HG02970 (cell line): Measurements from ENCODE around the gene ARSI.

Source experiments
- ATAC-seq: cut with Tn5 transposase; IDR thresholded peaks from one replicate; pipeline ENCODE4 v1.9.1; 2021; ENCODE audit warnings: mild to moderate bottlenecking, moderate library complexity, moderate number of reproducible peaks; ENCODE audit not compliant: unreplicated experiment, low FRiP score

ARSI gene

DNA sequence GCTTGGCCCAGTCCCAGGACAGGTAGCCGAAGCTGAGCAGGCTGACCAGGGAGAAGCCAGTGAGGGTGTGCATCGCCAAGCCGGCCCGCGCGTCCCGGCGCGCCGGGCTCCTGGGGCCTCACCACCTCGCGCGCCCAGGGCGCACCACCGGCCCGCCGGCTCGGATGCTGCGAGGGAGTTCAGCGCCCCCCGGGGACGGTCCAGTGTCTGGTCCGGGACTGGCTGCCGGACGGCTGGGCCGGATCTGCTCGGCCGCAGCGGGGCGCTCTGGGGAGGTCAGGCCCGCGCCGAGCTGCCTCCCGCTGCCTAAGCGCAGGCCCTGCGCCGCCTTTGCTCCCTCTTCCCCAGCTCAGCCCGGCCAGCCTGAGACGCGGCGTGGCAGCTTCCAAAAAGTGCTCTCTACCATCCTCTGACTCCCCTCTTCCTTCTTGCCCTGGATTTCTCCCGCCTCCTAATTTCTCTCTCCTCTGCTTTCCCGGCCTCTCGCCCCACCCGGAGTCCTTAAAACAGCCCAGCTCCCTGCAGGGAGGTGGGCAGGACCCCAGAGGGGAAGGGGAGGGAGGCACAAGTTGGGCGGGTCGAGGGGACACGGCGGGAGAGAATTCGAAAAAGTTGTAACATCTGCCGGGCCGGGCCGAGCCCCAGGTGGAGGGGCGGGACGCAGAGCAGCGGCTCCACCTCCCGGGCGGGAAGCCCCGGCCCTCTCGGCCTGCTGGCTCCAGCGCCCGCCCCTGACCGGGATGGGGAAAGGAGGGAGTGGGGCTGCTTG is at the start of gene ARSI:
Gene ARSI (minus strand): TSS at position 605 of the 769 bp plus-strand sequence. CDS start 532 bp downstream, at position 73.
- ATAC-seq = no peak

DNA sequence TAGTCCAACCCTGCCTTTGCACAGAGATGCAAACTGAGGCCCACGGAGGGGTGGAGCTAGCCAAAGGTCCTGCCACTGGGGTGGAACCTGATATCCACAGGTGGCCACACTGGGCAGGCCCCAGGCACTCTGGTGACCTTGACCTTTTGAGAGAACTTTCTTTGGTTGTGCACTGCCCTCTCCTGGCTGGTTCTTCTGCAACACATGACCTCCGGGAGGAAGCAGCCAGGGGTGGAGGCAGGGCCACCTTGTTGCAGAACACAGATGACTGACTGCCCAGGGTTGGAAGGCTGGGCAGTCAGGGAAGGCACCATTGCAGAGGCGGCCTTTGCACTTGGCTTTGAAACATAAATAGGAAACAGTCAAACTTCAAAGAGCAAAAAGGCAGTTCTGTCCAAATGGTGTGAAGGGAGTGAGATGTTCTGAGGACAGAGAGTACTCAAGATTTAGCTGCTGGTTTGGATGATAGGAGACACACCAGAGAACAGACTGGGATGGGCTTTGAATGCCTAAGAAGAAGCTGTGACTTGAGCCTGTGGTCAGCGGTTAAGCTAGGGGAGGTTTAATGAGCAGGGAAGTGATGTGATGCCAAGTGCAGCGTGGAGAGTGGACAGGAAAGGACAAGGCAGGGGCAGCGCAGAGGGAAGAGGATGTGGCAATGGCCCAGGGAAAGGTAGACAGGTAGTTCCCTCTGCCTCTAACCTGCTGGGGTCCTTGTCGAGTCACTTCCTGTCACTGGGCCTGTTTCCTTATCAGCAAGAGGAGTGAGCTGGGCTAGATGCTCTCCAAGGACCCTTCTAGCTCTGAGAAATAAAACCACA is 48.0 kb upstream of the ARSI start:
- ATAC-seq = no peak

DNA sequence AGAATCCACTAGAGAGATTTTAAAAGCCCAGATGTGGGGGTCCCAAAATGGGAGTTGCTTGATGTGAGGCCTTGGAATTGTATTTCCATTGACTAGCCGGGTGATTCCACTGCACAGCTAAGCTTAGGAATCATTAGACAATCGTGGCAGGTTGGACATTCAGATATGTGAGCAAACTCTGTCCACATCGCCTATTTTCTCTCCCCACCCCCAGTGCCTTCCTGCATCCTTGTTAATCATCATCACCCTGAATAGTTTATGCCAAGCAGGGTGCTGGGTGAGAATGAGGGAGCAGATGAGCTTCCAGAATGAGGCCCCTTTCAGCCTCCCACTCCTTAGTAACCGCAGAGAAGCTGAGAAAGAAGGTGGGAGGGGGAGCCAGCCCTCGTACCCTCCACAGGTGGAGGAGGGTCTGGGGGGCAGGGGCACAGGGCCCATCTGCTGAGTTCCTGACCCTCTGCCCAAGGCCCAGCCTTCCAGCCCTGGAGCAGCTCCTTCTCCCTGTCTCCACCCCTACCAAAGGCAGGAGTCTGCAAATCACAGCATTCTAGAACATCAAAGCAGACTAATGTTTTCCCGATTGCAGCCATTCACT is 47.1 kb upstream of the ARSI start:
- no peak for ATAC-seq

DNA sequence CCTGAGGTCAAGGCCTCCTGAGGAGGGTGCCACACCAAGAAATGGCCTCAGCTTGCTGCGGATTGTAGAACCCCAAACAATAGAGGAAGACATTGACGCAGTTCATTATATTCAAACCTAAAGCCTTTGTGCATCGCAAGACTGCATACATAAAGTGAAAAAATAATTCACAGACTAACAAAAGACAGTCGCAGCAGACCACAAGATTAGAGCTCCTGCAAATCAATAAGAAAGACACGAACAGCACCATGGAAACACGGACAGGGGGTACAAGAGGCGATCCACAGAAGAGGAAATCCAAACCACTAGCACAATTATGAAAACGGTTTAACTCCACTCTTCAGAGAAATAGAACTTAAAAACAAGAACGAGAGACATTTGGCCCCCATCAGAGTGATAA is 44.7 kb upstream of the ARSI start:
- no peak for ATAC-seq

DNA sequence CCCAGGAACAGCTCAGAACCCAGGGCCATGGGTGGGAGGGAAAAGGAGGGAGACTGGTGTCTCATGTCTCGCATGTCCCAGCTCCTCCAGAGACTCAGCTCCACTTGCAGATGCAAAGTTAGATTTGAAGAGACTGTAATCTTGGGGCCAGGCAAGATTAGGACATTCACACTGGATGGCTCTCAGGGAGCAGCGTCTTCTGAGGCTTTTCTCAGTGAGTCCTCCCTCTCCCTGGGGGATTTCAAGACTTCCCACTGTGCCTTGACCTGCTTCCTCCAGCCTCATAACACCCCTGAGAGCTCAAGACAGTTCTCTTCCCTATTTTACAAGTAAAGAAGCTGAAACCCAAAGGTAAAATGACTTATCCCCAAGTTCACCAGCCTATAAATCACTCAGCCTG is 44.3 kb upstream of the ARSI start:
- ATAC-seq = no peak

DNA sequence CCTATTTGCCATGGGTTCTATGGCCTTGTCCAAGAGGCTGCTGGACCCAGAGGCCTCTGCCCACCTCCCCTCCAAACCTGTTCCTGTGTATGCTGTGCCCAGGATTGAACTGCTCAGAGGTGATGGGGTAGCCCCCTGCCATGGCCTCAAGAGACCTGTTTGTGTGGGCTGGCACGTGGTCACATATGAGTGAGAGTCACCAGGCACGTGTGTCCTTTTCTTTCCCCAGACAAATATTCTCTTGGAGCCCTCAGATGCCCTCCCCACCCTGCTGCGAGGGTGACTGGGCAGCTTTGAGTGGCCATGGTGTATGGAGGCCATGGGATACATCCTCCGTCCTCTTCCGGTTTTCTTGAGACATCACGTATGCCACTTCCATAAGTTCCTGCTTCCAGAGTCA is 43.9 kb upstream of the ARSI start:
- ATAC-seq = no peak

DNA sequence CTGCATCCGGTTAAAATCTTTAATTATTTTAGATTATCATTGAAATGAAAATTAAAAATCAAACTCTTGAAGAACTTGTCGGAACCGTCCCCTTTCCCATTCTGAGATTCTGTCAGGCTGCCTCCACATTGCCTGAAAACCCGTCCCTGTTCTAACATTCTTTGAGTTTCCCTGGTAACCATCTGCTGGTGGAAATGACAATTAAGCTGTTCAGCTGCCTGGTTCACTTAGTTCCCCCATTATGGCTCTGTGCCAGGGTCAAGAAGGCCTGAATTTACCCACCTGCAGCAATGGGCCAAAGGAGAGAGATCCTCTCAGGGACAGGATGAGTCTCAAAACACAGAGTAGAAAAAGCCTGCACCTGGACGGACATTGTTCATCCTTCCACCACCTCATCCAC is 43.0 kb upstream of the ARSI start:
- no peak for ATAC-seq

DNA sequence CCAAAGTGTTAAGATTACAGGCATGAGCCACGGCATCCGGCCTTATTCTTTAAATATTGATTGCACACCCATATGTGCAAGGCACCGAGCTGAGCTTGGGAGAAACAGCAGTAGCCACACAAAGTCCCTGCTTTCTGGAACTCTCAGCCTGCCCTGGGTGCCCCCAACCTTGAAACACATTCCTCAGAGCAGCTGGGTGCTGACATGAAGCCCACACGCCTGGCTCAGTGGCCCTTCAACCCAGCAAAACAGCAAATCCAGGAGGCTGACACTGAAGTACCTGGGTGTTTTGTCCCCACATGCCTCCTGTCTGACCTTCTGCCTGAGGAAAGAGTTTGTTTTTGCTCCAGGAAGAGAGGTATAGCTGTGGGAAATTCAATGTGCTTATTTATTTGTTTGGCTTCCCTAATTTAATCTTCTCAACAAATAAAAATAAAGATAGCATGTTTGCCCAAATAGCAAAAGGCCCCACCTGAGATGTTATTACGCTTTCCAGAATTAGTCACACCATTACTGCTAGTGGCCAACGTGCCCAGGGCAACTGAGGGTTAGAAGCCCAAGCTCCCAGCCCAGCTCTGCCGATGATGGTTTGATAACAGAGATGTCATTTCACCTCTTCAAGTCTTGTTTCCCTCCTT is 41.4 kb upstream of the ARSI start:
- no peak for ATAC-seq

DNA sequence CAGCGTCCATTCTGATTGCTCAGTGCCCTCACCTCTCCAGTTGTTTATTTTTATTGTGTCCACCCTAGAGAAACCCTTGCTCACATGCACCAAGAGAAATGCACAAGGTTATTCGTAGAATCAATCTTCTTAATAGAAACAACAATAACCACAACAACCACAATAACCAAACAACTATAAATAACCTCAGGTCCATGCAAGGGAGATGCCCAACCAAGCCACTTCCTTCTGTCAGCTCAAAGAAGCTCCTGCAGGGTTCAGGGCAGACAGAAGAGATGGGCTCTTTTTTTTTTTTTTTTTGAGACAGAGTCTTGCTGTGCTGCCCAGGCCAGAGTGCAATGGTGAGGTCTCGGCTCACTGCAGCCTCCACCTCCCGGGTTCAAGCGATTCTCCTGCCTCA is 39.9 kb upstream of the ARSI start:
- ATAC-seq = no peak

DNA sequence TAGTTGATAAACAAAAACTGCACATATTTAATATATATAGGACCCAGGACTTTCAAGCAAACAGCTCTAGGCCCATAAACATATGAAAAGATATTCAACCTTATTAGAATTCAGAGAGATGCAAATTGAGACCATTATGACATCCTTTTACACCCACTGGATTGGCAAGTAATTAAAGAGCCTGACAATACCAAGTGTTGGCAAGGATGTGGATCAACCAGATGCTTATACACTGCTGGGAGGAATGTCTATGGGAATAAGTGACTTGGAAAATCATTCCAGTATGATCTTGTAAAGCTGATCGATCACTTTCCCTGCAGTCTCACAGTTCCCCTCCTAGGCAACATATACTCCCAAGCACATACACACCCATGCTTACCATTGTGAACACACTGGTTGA is 39.3 kb upstream of the ARSI start:
- ATAC-seq = no peak

DNA sequence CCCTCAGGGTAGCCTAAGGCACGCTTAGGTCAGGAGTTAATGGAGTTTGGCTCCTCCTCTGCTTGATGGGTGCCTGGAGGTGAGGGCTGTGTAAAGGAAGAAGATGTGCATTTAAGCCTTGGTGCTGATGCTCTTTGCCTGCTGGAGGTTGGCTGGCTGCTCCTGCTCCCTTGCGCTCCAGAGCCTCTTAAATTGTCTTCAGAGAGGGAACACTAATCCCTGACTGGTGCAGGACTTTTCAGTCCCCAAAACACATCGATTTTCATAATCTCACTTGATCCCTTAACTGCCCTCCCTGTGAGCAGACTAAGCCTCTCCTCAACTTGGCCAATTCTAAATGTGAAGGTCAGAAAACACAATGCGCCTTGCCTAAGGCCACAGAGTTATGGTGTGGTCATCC is 38.6 kb upstream of the ARSI start:
- ATAC-seq = no peak

DNA sequence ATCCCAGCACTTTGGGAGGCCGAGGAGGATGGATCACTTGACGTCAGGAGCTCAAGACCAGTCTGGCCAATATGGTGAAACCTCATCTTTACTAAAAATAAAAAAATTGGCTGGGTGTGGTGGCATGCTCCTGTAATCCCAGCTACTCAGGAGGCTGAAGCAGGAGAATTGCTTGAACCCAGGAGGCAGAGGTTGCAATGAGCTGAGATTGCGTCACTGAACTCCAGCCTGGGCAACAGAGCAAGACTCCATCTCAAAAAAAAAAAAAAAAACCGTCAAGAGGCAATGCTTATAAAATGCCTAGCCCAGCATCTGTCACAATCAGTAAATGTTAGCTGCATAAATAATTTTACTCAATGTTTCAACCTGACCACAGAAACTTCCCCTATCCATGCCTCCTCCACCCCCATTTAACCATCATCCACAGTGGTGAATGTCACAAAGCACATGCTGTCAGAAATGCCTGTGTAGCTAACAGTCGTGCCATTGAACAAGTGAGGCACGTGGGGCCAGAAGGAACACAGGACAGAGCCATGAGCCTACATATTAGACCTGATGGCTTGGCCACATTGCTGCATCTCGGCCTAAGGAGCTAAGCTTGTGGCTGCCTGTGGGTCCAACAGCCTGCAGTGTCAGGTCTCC is 38.0 kb upstream of the ARSI start:
- ATAC-seq = no peak

DNA sequence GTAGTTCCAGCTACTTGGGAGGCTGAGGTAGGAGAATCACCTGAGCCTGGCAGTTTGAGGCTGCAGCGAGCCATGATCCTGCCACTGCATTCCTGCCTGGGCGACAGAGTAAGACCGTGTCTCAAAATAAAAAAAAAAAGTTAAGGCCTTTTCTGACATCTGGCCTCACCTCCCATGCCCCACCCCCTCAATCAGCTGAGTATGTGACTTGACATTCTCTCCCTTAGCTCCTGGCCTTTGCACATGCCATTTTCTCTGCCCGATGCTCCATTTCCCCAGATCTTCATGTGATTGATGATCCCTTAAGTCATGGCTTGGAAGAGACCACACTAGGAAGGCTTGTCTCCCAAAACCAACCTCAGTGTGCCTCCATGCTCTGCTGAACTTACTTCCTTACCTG is 37.1 kb upstream of the ARSI start:
- no peak for ATAC-seq

DNA sequence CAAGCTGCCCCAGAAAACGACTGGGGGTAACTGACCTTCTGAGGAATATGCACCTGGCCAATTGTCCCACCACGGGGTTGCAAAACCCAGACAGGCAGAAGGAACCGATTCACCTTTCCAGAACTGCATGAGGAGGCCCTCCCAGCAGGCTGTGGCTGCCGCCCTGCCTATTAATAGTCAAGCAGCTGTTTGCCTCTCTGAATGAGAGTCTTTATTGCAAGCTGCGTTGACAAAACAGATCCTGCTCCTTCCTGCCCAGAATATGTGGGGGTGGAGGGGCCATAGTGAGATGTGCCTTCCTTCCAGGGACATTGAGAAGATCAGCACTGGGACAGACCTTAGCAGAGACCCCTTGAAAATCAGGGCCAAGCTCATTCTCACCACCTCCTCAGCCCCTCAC is 36.5 kb upstream of the ARSI start:
- no peak for ATAC-seq

DNA sequence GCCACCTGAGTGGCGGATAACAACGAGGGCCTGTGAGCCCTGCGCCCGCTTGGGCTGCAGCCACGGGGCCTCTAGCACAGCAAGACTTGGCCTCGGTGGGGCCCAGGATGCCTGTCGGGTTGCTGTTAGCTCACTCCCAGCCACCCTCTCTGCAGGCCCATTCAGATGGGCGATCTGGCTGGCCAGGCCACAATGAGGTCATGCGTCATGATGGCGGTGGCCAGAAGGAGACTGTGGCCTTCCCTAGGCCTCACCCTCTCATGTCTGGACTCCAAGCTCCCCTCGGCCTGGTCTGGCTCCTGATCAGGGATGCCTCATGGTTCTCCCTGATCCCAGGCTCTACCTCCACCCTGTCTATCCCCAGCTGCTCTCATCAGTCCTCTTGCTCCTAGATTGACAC is 35.8 kb upstream of the ARSI start:
- no peak for ATAC-seq

DNA sequence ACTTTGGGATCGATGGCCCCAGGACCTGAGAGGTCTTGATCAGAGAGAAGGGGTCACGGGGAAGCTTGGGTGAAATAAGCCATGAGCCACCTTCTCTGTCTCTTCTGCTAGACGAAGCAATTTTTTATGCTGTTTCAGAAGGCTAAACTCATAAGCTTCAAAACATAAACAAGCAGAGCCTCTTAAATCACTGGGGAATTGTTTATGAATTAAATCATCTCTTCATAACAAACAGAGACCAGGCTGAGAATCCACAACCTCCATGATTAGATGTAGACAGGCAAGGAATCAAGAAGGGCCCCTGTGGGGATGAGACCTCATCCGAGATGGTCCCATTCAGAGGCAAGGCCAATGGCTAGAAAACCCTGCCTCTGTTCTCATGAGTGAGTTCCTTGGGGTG is 33.1 kb upstream of the ARSI start:
- ATAC-seq = no peak

DNA sequence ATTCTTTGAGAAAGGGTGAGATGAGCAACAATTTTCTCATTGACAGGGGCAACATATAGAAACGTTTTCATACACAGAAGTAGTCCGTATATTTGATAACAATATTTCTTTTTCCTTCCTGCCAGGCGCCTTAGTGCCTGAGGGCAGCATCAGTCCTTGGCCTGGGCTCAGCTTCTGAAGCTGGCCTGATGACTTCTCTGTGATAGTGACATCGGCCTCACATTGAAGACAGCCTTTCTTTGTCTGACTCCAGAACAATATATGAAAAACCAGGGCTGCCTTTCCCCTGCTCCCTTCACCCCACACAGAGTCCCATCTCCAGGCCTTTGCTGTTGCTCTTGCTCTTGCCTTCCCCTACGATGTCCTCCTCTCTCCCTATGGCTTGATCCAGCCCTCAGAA is 30.7 kb upstream of the ARSI start:
- ATAC-seq = no peak

DNA sequence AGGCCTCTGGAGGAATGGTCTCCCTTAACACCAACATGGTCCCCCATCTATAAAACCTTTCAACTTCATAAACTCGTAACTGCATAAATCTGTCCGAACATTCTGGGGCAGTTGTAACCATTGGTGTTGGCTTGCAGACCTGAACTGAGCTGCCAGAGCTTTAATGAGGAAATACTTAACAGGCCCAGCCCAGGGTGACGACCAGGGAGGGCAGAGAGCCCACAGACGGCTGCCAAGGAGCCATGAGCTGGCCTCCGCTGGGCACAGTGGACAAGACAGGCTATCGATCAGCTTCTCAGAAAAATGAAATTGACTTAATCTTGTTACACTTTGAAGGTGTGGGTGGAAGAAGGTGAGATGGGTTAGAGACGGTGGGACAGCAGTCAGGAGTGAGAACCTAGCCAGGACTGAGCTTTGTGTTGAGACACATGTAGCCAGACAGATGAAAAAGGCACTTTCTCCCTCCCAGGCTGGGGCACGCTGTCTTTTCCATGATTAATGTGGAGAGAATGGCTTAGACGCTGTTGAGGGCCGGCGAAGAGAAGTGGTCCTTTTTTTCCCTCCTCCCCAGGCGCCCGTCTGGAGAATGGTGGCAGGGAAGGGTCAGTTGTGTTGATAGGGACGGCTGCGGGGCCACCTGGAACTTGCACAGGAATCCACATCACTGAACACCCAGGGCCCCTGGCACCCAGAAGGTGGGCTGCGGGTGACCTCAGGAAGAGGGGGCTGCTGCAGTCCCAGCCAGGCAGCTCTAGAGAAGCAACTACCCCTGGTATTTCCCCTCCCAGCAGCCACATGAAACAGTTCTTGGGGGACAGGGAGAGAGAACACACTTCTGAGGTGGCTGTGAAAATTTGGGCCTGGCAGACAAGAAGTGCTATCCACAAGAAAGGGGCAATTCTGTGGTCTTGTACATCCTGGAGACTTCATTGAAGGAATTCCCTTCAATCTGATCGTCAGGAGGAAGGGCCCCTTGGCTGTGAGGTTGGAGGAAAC is 27.5 kb upstream of the ARSI start:
- no peak for ATAC-seq

DNA sequence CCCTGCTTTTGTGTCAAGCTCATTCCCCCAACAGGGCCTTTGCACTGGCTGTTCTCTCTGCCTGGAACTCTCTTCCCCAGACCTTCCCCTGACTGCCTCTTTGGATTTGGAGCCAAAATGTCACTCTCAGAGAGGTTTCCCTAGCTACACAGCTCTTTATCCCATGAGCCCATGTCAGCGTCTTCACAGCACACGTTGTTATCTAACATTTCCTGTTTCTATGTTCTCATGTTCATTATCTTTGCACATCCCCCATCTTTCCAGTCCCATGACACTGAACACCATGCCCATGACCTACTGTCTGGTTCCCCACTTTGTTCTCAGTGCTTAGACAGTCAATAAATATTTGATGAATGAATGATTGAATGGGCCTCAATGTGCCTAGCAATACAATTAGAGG is 26.3 kb upstream of the ARSI start:
- no peak for ATAC-seq
